B cell (primary cell): ENCODE results near the gene EPB41L1. TPM values are rescaled to one million over a fixed set of nuclear protein-coding genes. Genes with fewer than 3 reads are reported as not detected.
A peak's percentile ranks its signal among the peaks of the same experiment; 100 is the strongest.

Source experiments
- ATAC-seq: fragments of 200-7000 bp; cut with Tn5 transposase; one replicate; pipeline ENCODE4 v1.10.0; 2021; ENCODE audit warnings: low read depth, mild to moderate bottlenecking, moderate number of reproducible peaks, moderate library complexity
- CTCF ChIA-PET: fragments of 350-600 bp; sonication (Branson Sonifier 250); formaldehyde crosslinking; loops from one replicate; lab custom pipeline; 2021; ENCODE audit warnings: antibody characterized with exemption, inconsistent platforms; lab: Charles Lee
- POLR2A ChIA-PET: fragments of 350-600 bp; sonication (Branson Sonifier 250); formaldehyde crosslinking; loops from one replicate; lab custom pipeline; 2021; ENCODE audit warnings: antibody characterized with exemption; lab: Charles Lee
- DNase-seq: peaks from one replicate; pipeline ENCODE4 v3.0.0; 2013
- H2AFZ ChIP-seq: 2 replicates; pipeline ENCODE4 v1.6.1; 2012; ENCODE audit warnings: mild to moderate bottlenecking, low read depth, low read length; ENCODE audit not compliant: insufficient read depth, poor library complexity, severe bottlenecking
- H3K27ac ChIP-seq, 2 donors: 1 replicate in 1 of 2; 2 replicates in 1 of 2; pipeline ENCODE4 v1.5.1; 2012 to 2013; ENCODE audit warnings: low read length in 2 of 2, mild to moderate bottlenecking in 2 of 2, moderate library complexity in 1 of 2
- H3K27me3 ChIP-seq, 4 experiments: fragments of 200-600 bp in 1 of 4; sonication (generic) in 1 of 4; replicated peaks in 1 of 4; 1 replicate in 2 of 4; 2 replicates in 2 of 4; pipeline versions ENCODE4 v1.6.1 to v1.7.0; 2013 to 2016; ENCODE audit warnings: low read length in 3 of 4, mild to moderate bottlenecking in 2 of 4, mixed read lengths in 1 of 4, moderate library complexity in 1 of 4; ENCODE audit not compliant: insufficient read depth in 4 of 4, control insufficient read depth in 3 of 4; ENCODE audit errors: control extremely low read depth in 1 of 4
- H3K36me3 ChIP-seq, 2 experiments: replicated peaks in 1 of 2; 1 replicate in 1 of 2; 2 replicates in 1 of 2; pipeline versions ENCODE4 v1.6.1 to v1.7.1; 2013; ENCODE audit warnings: low read length in 1 of 2; ENCODE audit not compliant: insufficient read depth in 2 of 2, control insufficient read depth in 1 of 2; ENCODE audit errors: control extremely low read depth in 1 of 2, extremely low read depth in 1 of 2
- H3K4me1 ChIP-seq, 2 donors: fragments of 200-600 bp in 1 of 2; sonication (generic) in 1 of 2; 1 replicate in 1 of 2; 2 replicates in 1 of 2; pipeline versions ENCODE4 v1.5.1 to v1.6.1; 2013 to 2017; ENCODE audit warnings: low read length in 2 of 2; ENCODE audit not compliant: control insufficient read depth in 2 of 2, insufficient read depth in 2 of 2
- H3K4me2 ChIP-seq: replicated peaks from 2 replicates; pipeline ENCODE3; 2012; ENCODE audit warnings: mild to moderate bottlenecking, low read depth, low read length; ENCODE audit not compliant: poor library complexity, severe bottlenecking
- H3K4me3 ChIP-seq, 5 experiments: fragments of 200-600 bp in 1 of 5; sonication (generic) in 1 of 5; 1 replicate in 3 of 5; 2 replicates in 2 of 5; pipeline versions ENCODE4 v1.5.1 to v1.7.0; 2011 to 2016; ENCODE audit warnings: low read length in 4 of 5, mild to moderate bottlenecking in 4 of 5, low read depth in 2 of 5, control low read depth in 1 of 5, moderate library complexity in 1 of 5; ENCODE audit not compliant: insufficient read depth in 1 of 5; ENCODE audit errors: control extremely low read depth in 1 of 5, extremely low read depth in 1 of 5
- H3K79me2 ChIP-seq: fragments of 200-600 bp; sonication (generic); one replicate; pipeline ENCODE4 v1.6.0; 2016; ENCODE audit warnings: low read length; ENCODE audit not compliant: control insufficient read depth, insufficient read depth
- H3K9ac ChIP-seq: fragments of 200-600 bp; sonication (generic); 2 replicates; pipeline ENCODE4 v1.6.1; 2017; ENCODE audit warnings: mild to moderate bottlenecking, low read length, moderate library complexity
- H3K9me3 ChIP-seq, 3 donors: one replicate each; pipeline versions ENCODE4 v1.6.1 to v1.7.1; 2013; ENCODE audit warnings: low read length in 2 of 3; ENCODE audit not compliant: control insufficient read depth in 2 of 3, insufficient read depth in 1 of 3; ENCODE audit errors: control extremely low read depth in 1 of 3
- H4K20me1 ChIP-seq: 2 replicates; pipeline ENCODE4 v1.6.0; 2012; ENCODE audit warnings: mild to moderate bottlenecking, low read length; ENCODE audit not compliant: insufficient read depth, control insufficient read depth, poor library complexity, severe bottlenecking
- H3K27ac Mint-ChIP-seq: one replicate; pipeline ENCODE4 v1.8.0; 2021; ENCODE audit warnings: mixed read lengths
- H3K27me3 Mint-ChIP-seq: one replicate; pipeline ENCODE4 v1.8.0; 2021; ENCODE audit warnings: mixed read lengths
- H3K4me1 Mint-ChIP-seq: one replicate; pipeline ENCODE4 v1.8.0; 2021; ENCODE audit warnings: mixed read lengths
- H3K4me3 Mint-ChIP-seq: one replicate; pipeline ENCODE4 v1.8.0; 2021; ENCODE audit warnings: mixed read lengths
- H3K9me3 Mint-ChIP-seq: one replicate; pipeline ENCODE4 v1.8.0; 2022; ENCODE audit warnings: mixed read lengths; ENCODE audit not compliant: insufficient read depth
- CTCF ChIP-seq: fragments of 200-600 bp; IDR thresholded peaks from one replicate; pipeline ENCODE4 v1.8.0; 2022; ENCODE audit warnings: antibody characterized with exemption, mild to moderate bottlenecking
- EZH2 ChIP-seq: IDR thresholded peaks from 2 replicates; pipeline ENCODE4 v1.6.1; 2012; ENCODE audit warnings: borderline replicate concordance, low read depth, mild to moderate bottlenecking, moderate library complexity, low read length; ENCODE audit not compliant: insufficient read depth, poor library complexity, severe bottlenecking
- WGBS: methylation state at CpG from one replicate; pipeline ENCODE4 v1.1.5; 2013; ENCODE audit warnings: missing lambda C conversion rate; ENCODE audit not compliant: insufficient coverage; 5-methylcytosine and 5-hydroxymethylcytosine counted together
- intact Hi-C: fragments of 100-400 bp; cut with micrococcal nuclease; formaldehyde crosslinking; loops from one replicate; pipeline ENCODE4 v1.10.0; 2022
- polyA plus RNA-seq: library from polyadenylated mRNA; depleted of rRNA; stranded (reverse); fragments of >200 nt; gene quantifications from 2 replicates; pipeline ENCODE4 v1.2.3, GENCODE V29; 2012
- total RNA-seq, 2 donors: library from RNA; stranded (reverse); fragments of 120-200 nt in 1 of 2; gene quantifications; 1 replicate in 1 of 2; 2 replicates in 1 of 2; pipeline versions ENCODE4 v1.2.3 to v1.2.4, GENCODE V29; 2013 to 2022

EPB41L1 gene
- total and polyA plus RNA-seq, 2 donors (not counting 1 experiment from before 2014, with no cell fraction given) = 0.12 to 1.3 TPM

DNA sequence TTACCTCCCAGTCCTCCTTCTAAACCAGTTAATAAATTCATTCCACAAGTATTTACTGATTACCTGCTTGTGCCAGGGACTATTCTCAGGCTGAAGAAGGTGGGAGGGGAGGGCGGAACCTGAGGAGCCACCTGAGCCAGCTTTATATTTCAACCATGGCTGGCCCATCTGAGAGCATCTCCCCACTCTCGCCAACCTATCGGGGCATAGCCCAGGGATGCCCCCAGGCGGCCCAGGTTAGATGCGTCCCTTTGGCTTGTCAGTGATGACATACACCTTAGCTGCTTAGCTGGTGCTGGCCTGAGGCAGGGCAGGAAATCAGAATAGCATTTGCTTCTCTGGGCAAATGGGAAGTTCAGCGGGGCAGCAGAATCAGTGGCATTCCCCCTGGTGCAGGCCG, 76.8 kb downstream of the EPB41L1 start:
- Mint-ChIP-seq H3K4me1 (peaks cover 6% of the 10 kb centered on the region), H3K4me3 (no peak overlapping the region), H3K27me3 (peaks cover 25% of the 10 kb centered on the region), H3K27ac (no peak overlapping the region), H3K9me3 (no peaks in the 10 kb centered on the region)
- Histone ChIP-seq H3K4me2 (no peak overlapping the region), H3K27me3 (peaks cover 0 to 8% (median 5%) of the 10 kb centered on the region in 4 experiments), H2AFZ (no peak overlapping the region), H3K36me3 (no peaks in the 10 kb centered on the region), H3K4me3 (no peak overlapping the region), H4K20me1 (no peaks in the 10 kb centered on the region), H3K9ac (no peak overlapping the region), H3K79me2 (peaks cover 7% of the 10 kb centered on the region), H3K4me1 (peaks cover 3 to 7% of the 10 kb centered on the region in 2 donors), H3K27ac (no peak overlapping the region), H3K9me3 (no peaks in the 10 kb centered on the region)
- intact Hi-C loops = loop anchor here (10.0 kb wide), 1 partner anchor 177 kb away; no protein-coding TSS in a partner anchor
- ChIA-PET POLR2A (no interaction called here), CTCF (interaction anchor here (0.7 to 1.4 kb wide), 2 partner anchors 18 to 29 kb away, joined by 3 read pairs; no protein-coding TSS in a partner anchor)
- no peak for ATAC-seq
- WGBS = 94% methylated on average over 7 of the region's 7 CpGs
- TF ChIP-seq EZH2 = no peak
- no peak for TF ChIP-seq CTCF
- no peak for DNase-seq

DNA sequence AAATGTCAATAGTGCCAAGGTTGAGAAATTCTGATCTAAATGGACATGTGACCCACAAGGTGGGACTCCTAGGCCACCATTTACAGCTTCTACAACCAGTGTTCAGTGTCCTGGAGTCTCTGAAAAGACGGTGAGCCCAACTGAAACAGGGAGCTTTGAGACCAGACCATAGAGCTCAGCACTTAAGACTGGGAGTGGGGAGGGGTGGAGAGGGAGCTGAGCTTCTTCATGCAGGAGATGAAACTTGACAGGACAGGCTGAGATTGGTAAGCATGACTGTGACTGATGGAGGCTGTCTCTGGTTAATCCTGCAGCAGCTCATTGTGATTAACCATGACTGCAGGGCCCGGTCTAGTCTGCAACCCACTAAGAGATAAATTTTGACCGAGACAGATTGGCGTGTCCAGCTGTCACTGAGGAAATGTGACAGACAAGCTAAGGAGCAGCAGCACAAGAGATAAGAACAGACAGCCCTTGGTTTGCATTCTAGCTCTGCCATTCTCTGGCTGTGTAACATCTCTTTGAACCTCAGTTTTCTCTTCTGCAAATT, 80.3 kb downstream of the EPB41L1 start:
- H3K27ac ChIP-seq = no peak overlapping the region

More for the DNA sequence above, 80.3 kb downstream of the EPB41L1 start:
- Histone ChIP-seq H3K9ac (no peak overlapping the region), H3K4me1 (peaks cover 10 to 16% of the 10 kb centered on the region in 2 donors), H3K4me3 (no peak overlapping the region), H3K4me2 (no peak overlapping the region), H3K36me3 (peaks cover 0 to 5% of the 10 kb centered on the region in 2 experiments), H2AFZ (peak overlapping the region; percentile 19), H3K9me3 (no peaks in the 10 kb centered on the region), H3K79me2 (peaks cover 42% of the 10 kb centered on the region), H3K27me3 (peaks cover 0 to 6% (median 0%) of the 10 kb centered on the region in 4 experiments), H4K20me1 (no peaks in the 10 kb centered on the region)
- Mint-ChIP-seq H3K27ac (peak overlapping the region; percentile 3), H3K4me3 (peak overlapping the region; percentile 50), H3K9me3 (no peaks in the 10 kb centered on the region), H3K4me1 (peaks cover 32% of the 10 kb centered on the region), H3K27me3 (peaks cover 16% of the 10 kb centered on the region)
- DNase-seq (no peak), ATAC-seq (no peak)
- intact Hi-C loops = loop anchor here (5.0 to 10.0 kb wide), 2 partner anchors 180 to 823 kb away; partner anchors contain the start of gene UQCC1
- TF ChIP-seq CTCF (no peak), EZH2 (no peak)
- WGBS = 93% methylated on average over 4 of the region's 4 CpGs
- ChIA-PET CTCF (interaction anchor here (1.1 to 1.3 kb wide), 2 partner anchors 32 to 96 kb away, joined by 4 read pairs; no protein-coding TSS in a partner anchor), POLR2A (no interaction called here)
